Keratinocyte (primary cell): ENCODE measurements around the gene PTPN14.

ENCODE experiments used
- EZH2 ChIP-seq: IDR thresholded peaks from one replicate; pipeline ENCODE4 v1.6.1; 2012; ENCODE audit warnings: inconsistent platforms, mild to moderate bottlenecking, low read length, moderate library complexity
- TF ChIP-seq, protein P1 (sequence below), 3 experiments: IDR thresholded peaks in 1 of 3; conservative IDR thresholded peaks in 1 of 3; optimal IDR thresholded peaks in 1 of 3; 2 replicates in 2 of 3; 3 replicates in 1 of 3; pipeline versions ENCODE3 to v1.5.1; 2011; ENCODE audit warnings: low read length in 3 of 3, mild to moderate bottlenecking in 3 of 3, moderate library complexity in 2 of 3, control low read depth in 1 of 3, inconsistent platforms in 1 of 3; ENCODE audit not compliant: insufficient read depth in 2 of 3; ENCODE audit errors: extremely low read depth in 1 of 3

DNA sequence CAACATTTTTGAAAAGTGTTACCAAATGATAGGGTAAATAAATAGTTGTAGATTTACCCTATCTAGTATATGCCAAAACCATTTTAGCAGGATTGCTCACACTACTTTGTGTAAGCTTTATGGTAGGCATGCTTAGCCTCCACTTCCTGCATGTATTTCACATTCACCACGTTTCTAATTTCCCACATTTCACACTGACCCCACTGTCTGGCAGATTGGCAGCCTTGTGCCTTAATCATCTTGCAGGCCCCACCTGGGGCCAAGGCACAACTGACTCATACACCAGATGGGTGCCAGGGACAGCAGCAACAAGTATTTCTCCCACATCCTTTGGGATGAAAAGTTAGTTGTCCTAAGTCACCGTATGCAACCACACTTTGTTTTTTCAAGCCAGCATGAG lies 30.4 kb upstream of the PTPN14 start:
- TF ChIP-seq, protein P1, sequence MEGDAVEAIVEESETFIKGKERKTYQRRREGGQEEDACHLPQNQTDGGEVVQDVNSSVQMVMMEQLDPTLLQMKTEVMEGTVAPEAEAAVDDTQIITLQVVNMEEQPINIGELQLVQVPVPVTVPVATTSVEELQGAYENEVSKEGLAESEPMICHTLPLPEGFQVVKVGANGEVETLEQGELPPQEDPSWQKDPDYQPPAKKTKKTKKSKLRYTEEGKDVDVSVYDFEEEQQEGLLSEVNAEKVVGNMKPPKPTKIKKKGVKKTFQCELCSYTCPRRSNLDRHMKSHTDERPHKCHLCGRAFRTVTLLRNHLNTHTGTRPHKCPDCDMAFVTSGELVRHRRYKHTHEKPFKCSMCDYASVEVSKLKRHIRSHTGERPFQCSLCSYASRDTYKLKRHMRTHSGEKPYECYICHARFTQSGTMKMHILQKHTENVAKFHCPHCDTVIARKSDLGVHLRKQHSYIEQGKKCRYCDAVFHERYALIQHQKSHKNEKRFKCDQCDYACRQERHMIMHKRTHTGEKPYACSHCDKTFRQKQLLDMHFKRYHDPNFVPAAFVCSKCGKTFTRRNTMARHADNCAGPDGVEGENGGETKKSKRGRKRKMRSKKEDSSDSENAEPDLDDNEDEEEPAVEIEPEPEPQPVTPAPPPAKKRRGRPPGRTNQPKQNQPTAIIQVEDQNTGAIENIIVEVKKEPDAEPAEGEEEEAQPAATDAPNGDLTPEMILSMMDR (optimal IDR thresholded peaks at IDR 0.05 in 1 of 3, IDR thresholded peaks at IDR 0.05 in 1 of 3, conservative IDR thresholded peaks at IDR 0.05 in 1 of 3; ENCODE audit: extremely low read depth in 1 of 3, insufficient read depth in 2 of 3, low read length in 3 of 3), result no peak
- no peak for TF ChIP-seq EZH2
